Cardiac muscle cell (in vitro differentiated cells and primary cell): ENCODE results near the gene ANO9. TPM values are rescaled to one million over a fixed set of nuclear protein-coding genes. Genes with fewer than 3 reads are reported as not detected.
"Not testable (repeated sequence)": the region's sequence is repeated elsewhere in the genome, so short reads cannot be mapped to it uniquely, and the experiment has no call there.

Source experiments
- DNase-seq, 2 donors: peaks; one replicate each; pipeline versions ENCODE4 v3.0.0 to v3.0.0-alpha.2; 2010 to 2017; ENCODE audit warnings: low read depth in 1 of 2, low spot score in 1 of 2
- H3K27ac ChIP-seq: fragments of 200-600 bp; sonication (generic); 2 replicates; pipeline ENCODE4 v1.5.1; 2016
- H3K27me3 ChIP-seq: fragments of 200-600 bp; sonication (generic); 2 replicates; pipeline ENCODE4 v1.6.0; 2016; ENCODE audit warnings: control low read depth
- H3K36me3 ChIP-seq: fragments of 200-600 bp; sonication (generic); 2 replicates; pipeline ENCODE4 v1.5.1; 2016; ENCODE audit warnings: control low read depth
- H3K4me1 ChIP-seq: fragments of 200-600 bp; sonication (generic); 2 replicates; pipeline ENCODE4 v1.8.1; 2017; ENCODE audit warnings: low read depth, mild to moderate bottlenecking, mixed run types
- H3K4me3 ChIP-seq: fragments of 200-600 bp; sonication (generic); 2 replicates; pipeline ENCODE4 v1.5.1; 2016; ENCODE audit warnings: mild to moderate bottlenecking
- H3K9me3 ChIP-seq: fragments of 200-600 bp; sonication (generic); 2 replicates; pipeline ENCODE4 v1.5.1; 2017; ENCODE audit warnings: low read depth, mild to moderate bottlenecking, control low read depth
- polyA plus RNA-seq: library from polyadenylated mRNA; unstranded; fragments of >200 nt; fragmentation: Nextera tagmentation; extraction: Ambion mirVana; gene quantifications from 2 replicates; pipeline ENCODE4 v1.2.1, GENCODE V29; 2016
- total RNA-seq: library from RNA; depleted of rRNA; stranded (reverse); fragments of >200 nt; gene quantifications from 2 replicates; pipeline ENCODE4 v1.2.3, GENCODE V29; 2016
- TF ChIP-seq, protein P1 (sequence below): IDR thresholded peaks from 2 replicates; pipeline ENCODE4 v1.5.1; 2012; ENCODE audit warnings: low read depth, mild to moderate bottlenecking, low read length

Gene ANO9
- total and polyA plus RNA-seq, 2 experiments from 2014 or later: 0.23 to 0.51 TPM

DNA sequence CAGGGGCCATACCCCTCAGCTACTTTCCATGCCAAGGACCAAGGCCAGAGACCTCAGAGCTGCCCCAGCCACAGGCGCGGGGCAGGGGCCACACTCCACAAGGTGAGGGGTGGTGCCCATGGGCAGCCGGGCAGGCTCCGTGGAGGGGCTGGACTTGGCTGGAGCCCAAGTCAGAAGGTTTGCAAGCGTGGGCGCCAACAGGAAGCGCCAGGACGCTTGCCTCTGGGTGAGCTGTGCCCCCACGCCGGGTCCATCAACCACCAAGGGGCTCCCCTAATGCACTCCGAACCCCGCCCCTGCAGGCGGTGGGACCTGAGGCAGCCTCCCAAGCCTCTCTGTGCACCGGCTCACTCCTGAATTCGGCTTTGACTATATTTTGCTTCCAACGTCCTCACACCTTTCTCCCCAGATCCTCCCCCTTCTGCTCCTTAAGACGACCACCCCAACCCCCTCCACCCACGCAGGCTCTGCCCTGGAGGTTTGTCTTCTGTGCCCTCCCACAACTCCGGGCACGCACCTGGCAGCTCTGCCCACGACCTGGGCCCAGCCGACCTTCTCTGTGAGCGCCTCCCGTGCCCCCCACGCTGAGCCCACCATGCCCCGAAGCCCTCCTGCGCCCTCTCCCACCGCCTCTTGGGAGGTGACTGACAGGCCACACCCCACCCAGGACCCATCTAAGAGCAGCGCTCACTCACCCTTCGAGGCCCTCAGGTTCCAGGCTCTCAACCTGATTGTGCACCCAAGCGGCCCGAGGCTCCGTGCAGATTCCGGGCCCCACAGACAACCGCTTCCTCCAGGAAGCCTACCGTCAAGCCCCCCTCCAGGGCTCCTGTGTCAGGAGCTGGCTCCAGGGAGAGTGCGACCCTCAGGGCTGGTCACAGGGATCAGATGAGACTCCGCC lies 50.4 kb downstream of the ANO9 start:
- DNase-seq: no peak
- H3K9me3 ChIP-seq: no peaks in the 10 kb centered on the region
- peaks cover 4% of the 10 kb centered on the region for H3K27me3 ChIP-seq
- TF ChIP-seq, protein P1, sequence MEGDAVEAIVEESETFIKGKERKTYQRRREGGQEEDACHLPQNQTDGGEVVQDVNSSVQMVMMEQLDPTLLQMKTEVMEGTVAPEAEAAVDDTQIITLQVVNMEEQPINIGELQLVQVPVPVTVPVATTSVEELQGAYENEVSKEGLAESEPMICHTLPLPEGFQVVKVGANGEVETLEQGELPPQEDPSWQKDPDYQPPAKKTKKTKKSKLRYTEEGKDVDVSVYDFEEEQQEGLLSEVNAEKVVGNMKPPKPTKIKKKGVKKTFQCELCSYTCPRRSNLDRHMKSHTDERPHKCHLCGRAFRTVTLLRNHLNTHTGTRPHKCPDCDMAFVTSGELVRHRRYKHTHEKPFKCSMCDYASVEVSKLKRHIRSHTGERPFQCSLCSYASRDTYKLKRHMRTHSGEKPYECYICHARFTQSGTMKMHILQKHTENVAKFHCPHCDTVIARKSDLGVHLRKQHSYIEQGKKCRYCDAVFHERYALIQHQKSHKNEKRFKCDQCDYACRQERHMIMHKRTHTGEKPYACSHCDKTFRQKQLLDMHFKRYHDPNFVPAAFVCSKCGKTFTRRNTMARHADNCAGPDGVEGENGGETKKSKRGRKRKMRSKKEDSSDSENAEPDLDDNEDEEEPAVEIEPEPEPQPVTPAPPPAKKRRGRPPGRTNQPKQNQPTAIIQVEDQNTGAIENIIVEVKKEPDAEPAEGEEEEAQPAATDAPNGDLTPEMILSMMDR: no peak
- H3K36me3 ChIP-seq: no peaks in the 10 kb centered on the region
- no peak overlapping the region for H3K27ac ChIP-seq
- no peaks in the 10 kb centered on the region for H3K4me1 ChIP-seq
- H3K4me3 ChIP-seq: no peak overlapping the region

DNA sequence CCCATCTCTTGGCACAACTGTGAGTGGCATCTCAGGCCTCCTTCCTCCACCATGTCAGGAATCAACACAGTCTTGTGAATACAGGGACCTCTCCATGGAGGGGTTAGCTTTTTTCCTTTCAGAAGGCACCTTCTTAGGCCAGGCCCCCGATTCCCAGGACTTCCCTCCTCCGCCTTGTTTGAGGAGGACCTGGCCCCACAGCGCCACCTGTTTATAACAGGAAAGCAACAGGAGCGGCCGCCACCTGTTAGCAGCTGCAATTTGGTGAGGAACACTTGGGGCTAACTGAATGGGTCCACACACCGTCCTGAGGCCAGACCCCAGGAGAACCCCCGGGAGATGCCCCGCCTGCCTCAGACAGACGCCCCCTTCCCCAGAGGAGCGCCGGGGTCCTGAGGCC lies 51.6 kb downstream of the ANO9 start:
- H3K36me3 ChIP-seq: no peaks in the 10 kb centered on the region
- H3K4me3 ChIP-seq: no peak overlapping the region
- peak in 1 of 2 donors; percentile 32 for DNase-seq
- TF ChIP-seq, protein P1: no peak
- peaks cover 4% of the 10 kb centered on the region for H3K27me3 ChIP-seq
- H3K4me1 ChIP-seq: no peaks in the 10 kb centered on the region
- H3K27ac ChIP-seq: no peak overlapping the region
- no peaks in the 10 kb centered on the region for H3K9me3 ChIP-seq

DNA sequence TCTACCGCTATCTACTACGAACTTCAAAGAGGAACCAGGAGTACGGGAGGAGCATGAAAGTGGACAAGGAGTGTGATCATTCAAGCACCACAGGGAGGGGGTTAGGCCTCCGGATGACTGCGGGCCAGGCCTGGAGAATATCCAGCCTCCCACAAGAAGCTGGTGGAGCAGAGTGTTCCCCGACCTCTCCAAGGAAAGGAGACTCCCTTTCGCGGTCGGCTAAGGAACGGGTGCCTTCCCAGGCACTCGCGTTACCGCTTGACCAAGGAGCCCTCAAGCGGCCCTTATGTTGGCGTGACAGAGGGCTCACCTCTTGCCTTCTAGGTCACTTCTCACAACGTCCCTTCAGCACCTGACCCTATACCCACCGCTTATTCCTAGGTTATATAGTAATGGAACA lies 52.4 kb downstream of the ANO9 start:
- H3K36me3 ChIP-seq, H3K27ac ChIP-seq, H3K4me1 ChIP-seq, H3K4me3 ChIP-seq, DNase-seq, H3K9me3 ChIP-seq, H3K27me3 ChIP-seq: not testable (repeated sequence)

DNA sequence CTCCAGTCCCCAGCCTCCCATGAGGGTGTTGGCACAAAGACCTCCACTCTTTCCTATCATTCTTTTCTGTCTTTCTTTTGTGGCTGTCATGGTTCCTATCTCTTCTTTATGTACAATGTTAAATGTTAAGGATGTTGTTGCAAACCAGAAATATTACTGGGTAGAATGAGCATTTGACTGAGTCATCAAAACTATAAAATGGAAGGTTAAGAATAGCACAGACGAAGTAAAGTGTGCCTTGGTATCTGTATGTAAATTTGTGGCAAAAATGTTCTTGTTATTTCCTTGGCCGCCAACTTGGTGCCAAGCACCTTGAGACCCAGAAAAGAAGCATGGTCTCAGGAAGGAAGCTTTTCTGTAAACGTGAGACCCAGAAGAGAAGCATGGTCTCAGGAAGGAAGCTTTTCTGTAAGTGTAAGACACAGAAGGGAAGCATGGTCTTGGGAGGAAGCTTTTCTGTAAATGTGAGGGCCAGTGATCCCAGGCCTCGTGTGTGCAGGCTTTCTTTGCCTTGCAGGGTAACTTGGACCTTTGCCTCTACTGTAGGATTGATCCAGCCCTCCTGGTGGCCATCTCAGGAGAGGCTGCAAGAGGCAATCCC lies 54.5 kb downstream of the ANO9 start:
- DNase-seq: no peak
- Histone ChIP-seq H3K9me3 (no peaks in the 10 kb centered on the region), H3K4me3 (no peak overlapping the region), H3K36me3 (no peaks in the 10 kb centered on the region), H3K27ac (no peak overlapping the region), H3K27me3 (peaks cover 4% of the 10 kb centered on the region), H3K4me1 (no peaks in the 10 kb centered on the region)
- TF ChIP-seq, protein P1: no peak

DNA sequence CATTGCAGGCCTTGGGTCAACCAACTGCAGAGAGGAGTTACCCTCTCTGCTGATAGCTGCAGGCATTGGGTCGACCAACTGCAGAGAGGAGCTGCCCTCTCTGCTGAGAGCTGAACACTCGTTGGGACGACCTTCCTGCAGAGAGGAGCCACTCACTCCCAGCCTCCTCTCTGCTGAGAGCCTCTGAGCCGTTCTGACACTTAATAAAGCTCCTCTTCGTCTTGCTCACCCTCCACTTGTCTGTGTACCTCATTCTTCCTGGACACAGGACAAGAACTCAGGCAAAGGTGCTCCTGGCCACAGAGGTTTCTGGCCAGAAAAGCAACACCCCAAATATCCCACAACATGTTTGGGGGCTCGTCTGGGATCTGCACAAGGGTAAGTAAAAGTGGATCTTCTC lies 55.3 kb downstream of the ANO9 start:
- no peaks in the 10 kb centered on the region for H3K4me1 ChIP-seq
- DNase-seq: no peak
- H3K27me3 ChIP-seq: peaks cover 4% of the 10 kb centered on the region
- no peak overlapping the region for H3K27ac ChIP-seq
- H3K9me3 ChIP-seq: no peaks in the 10 kb centered on the region
- no peaks in the 10 kb centered on the region for H3K36me3 ChIP-seq
- TF ChIP-seq, protein P1: no peak
- no peak overlapping the region for H3K4me3 ChIP-seq
